ENCODE results near the gene ARHGAP28. TPM values are rescaled to one million over a fixed set of nuclear protein-coding genes. Genes with fewer than 3 reads are reported as not detected.
"Not testable (repeated sequence)": the region's sequence is repeated elsewhere in the genome, so short reads cannot be mapped to it uniquely, and the experiment has no call there.

The ARHGAP28 gene
- total RNA-seq, 2 donors from 2014 or later = 16.3 to 16.5 TPM

DNA sequence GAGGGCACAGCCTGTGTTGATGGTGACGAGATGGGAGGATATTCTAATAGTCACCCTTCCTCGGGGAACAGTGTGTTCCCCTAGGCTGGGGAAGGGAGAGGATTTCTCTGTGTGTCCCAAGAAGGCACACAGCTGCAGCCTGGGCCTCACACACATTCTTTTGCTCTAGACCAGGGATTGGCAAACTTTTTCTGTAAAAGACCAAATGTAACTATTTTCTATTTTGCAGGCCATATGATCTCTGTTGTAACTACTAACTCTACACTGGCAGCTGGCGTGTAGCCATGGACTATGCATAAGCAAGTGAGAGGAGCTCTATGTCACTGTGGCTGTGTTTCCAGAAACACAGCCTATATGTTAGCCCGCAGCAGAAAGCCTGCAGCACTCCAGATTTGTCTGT, 65.8 kb downstream of the ARHGAP28 start:
- no peak for TF ChIP-seq POLR2A (IDR thresholded peaks at IDR 0.05)
- TF ChIP-seq, protein P1, sequence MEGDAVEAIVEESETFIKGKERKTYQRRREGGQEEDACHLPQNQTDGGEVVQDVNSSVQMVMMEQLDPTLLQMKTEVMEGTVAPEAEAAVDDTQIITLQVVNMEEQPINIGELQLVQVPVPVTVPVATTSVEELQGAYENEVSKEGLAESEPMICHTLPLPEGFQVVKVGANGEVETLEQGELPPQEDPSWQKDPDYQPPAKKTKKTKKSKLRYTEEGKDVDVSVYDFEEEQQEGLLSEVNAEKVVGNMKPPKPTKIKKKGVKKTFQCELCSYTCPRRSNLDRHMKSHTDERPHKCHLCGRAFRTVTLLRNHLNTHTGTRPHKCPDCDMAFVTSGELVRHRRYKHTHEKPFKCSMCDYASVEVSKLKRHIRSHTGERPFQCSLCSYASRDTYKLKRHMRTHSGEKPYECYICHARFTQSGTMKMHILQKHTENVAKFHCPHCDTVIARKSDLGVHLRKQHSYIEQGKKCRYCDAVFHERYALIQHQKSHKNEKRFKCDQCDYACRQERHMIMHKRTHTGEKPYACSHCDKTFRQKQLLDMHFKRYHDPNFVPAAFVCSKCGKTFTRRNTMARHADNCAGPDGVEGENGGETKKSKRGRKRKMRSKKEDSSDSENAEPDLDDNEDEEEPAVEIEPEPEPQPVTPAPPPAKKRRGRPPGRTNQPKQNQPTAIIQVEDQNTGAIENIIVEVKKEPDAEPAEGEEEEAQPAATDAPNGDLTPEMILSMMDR (IDR thresholded peaks at IDR 0.05) = no peak
- H3K27ac ChIP-seq = no peak overlapping the region
- no peak overlapping the region for H3K4me3 ChIP-seq
- H3K36me3 ChIP-seq (replicated peaks in 1 of 2; ENCODE audit: insufficient read depth in 1 of 2, low read depth in 2 of 2) = no peaks in the 10 kb centered on the region
- DNase-seq (peak in 2 of 4 donors; percentile 17 to 35), ATAC-seq (no peak)
- no peaks in the 10 kb centered on the region for H3K9me3 ChIP-seq
- intact Hi-C loops (cut with DNase I) = no loop called here
- 84 to 85% methylated on average over 4 of the region's 4 CpGs for WGBS, 2 donors
- no peaks in the 10 kb centered on the region for H3K27me3 ChIP-seq
- no peaks in the 10 kb centered on the region for H3K4me1 ChIP-seq

DNA sequence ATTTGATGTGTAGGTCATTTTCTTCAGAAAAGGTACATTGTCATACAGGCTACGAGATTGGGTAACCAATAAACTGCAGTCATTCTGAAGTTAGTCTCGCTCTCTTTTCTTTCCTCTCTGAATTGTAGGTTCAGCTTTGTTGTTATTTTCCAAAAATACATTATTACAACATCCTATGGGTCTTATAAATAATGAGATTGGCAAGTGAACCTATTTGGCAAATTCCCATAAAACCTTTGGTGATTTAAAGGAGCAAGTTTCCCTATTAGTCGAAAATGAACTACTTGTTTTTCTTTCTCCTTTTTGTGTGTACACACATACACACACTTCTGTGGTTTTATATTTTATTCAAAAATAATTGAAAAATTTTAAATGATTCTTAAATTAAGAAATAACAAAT, 67.0 kb downstream of the ARHGAP28 start:
- Histone ChIP-seq H3K9me3 (no peaks in the 10 kb centered on the region), H3K36me3 (replicated peaks in 1 of 2; ENCODE audit: insufficient read depth in 1 of 2, low read depth in 2 of 2) (no peaks in the 10 kb centered on the region), H3K27me3 (no peaks in the 10 kb centered on the region), H3K4me1 (no peaks in the 10 kb centered on the region), H3K4me3 (no peak overlapping the region), H3K27ac (no peak overlapping the region)
- 88 to 94% methylated on average over 3 of the region's 3 CpGs for WGBS, 2 donors
- intact Hi-C loops (cut with DNase I) = no loop called here
- no peak for DNase-seq
- ATAC-seq = no peak
- TF ChIP-seq POLR2A (IDR thresholded peaks at IDR 0.05) = no peak
- TF ChIP-seq, protein P1 (IDR thresholded peaks at IDR 0.05) = no peak

DNA sequence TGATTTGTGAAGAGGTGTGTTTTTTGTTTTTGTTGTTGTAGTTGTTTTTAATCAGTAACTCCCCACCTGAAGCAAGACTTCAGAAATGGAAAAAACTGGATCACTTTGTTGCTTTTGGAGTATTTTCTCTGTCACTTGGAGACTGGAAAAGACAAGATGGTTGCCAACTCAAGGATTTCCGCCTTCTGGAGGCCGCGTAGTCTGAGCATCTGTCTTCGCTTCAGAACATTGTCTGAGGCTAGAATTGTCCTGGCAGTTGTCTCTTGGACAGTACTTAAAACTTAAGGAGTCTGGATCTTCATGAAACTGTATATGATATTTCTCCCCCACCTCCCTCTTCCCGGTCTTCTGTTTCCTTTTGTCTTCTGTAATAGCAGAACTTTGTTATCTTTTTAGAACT, 67.7 kb downstream of the ARHGAP28 start:
- Histone ChIP-seq H3K27me3 (no peaks in the 10 kb centered on the region), H3K4me1 (no peaks in the 10 kb centered on the region), H3K36me3 (replicated peaks in 1 of 2; ENCODE audit: insufficient read depth in 1 of 2, low read depth in 2 of 2) (no peaks in the 10 kb centered on the region), H3K4me3 (no peak overlapping the region), H3K9me3 (no peaks in the 10 kb centered on the region), H3K27ac (no peak overlapping the region)
- intact Hi-C loops (cut with DNase I) = no loop called here
- TF ChIP-seq, protein P1 (IDR thresholded peaks at IDR 0.05) = no peak
- no peak for TF ChIP-seq POLR2A (IDR thresholded peaks at IDR 0.05)
- DNase-seq (no peak), ATAC-seq (no peak)
- WGBS, 2 donors = 84 to 89% methylated on average over 5 of the region's 5 CpGs

DNA sequence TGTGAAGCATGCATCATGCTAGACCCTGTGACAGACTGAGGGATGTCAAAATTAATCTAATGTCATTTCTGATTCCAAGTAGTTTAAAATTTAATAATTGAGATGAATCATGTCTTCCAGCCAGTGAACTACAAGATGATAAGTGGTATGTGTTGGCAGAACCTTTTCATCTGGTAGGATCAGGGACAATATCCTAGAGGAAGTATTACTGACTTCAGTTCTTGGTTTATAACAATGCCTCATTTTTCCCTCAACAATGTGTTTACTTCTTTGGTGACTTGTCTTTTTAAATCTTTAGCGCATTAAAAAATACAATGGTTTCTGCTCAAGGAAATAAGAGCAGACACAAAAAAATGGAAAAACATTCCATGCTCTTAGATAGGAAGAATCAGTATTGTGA, 69.4 kb downstream of the ARHGAP28 start:
- Histone ChIP-seq H3K36me3 (replicated peaks in 1 of 2; ENCODE audit: insufficient read depth in 1 of 2, low read depth in 2 of 2) (no peaks in the 10 kb centered on the region), H3K9me3 (no peaks in the 10 kb centered on the region), H3K4me3 (no peak overlapping the region), H3K27me3 (no peaks in the 10 kb centered on the region), H3K4me1 (no peaks in the 10 kb centered on the region), H3K27ac (no peak overlapping the region)
- DNase-seq = no peak
- intact Hi-C loops (cut with DNase I) = no loop called here
- no peak for ATAC-seq
- TF ChIP-seq, protein P1 (IDR thresholded peaks at IDR 0.05) = no peak
- TF ChIP-seq POLR2A (IDR thresholded peaks at IDR 0.05) = no peak
- 88 to 97% methylated on average over 1 of the region's 1 CpG for WGBS, 2 donors

DNA sequence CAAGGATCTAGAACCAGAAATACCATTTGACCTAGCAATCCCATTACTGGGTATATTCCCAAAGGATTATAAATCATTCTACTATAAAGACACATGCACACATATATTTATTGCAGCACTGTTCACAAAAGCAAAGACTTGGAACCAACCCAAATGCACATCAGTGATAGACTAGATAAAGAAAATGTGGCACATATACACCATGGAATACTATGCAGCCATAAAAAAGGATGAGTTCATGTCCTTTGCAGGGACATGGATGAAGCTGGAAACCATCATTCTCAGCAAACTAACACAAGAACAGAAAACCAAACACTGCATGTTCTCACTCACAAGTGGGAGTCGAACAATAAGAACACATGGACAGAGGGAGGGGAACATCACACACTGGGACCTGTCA, 70.8 kb downstream of the ARHGAP28 start:
- intact Hi-C loops (cut with DNase I); ATAC-seq; H3K27ac ChIP-seq; DNase-seq; H3K4me1 ChIP-seq; H3K4me3 ChIP-seq; H3K9me3 ChIP-seq; H3K36me3 ChIP-seq (replicated peaks in 1 of 2; ENCODE audit: insufficient read depth in 1 of 2, low read depth in 2 of 2); H3K27me3 ChIP-seq: not testable (repeated sequence)
- WGBS, 2 donors = 92 to 100% methylated on average over 1 of the region's 1 CpG

All from body of pancreas (tissue), 4 donors.